Endothelial cell of umbilical vein (primary cell): ENCODE data around the gene TMC1. TPM values are rescaled to one million over a fixed set of nuclear protein-coding genes. Genes with fewer than 3 reads are reported as not detected.

Experiments
- BruUV-seq: library from RNA; stranded (reverse); fragments of 400-500 nt; replicated peaks from 2 replicates; lab custom pipeline; 2021; lab: Mats Ljungman, UMichigan
- CTCF ChIA-PET: fragments of 300-600, 350-600 bp; sonication (Branson Sonifier 250); formaldehyde crosslinking; loops from one replicate; lab custom pipeline; 2021; ENCODE audit warnings: antibody characterized with exemption, inconsistent platforms; lab: Charles Lee
- POLR2A ChIA-PET: fragments of 300-600, 350-600 bp; sonication (Branson Sonifier 250); formaldehyde crosslinking; loops from one replicate; lab custom pipeline; 2021; ENCODE audit warnings: antibody characterized with exemption, inconsistent platforms; lab: Charles Lee
- DNase-seq: peaks from one replicate; pipeline ENCODE4 v3.0.0-alpha.2; 2011; ENCODE audit warnings: low read depth, low spot score
- FAIRE-seq: peaks from 2 replicates; lab custom pipeline; 2011; peaks lifted over from hg19 to GRCh38; lab: Jason Lieb, UNC
- H2AFZ ChIP-seq: 2 replicates; pipeline ENCODE4 v1.6.0; 2012; ENCODE audit warnings: low read depth, low read length, control low read depth, inconsistent platforms
- H3K27ac ChIP-seq: 2 replicates; pipeline ENCODE4 v1.5.1; 2011; ENCODE audit warnings: low read depth, mild to moderate bottlenecking, control low read depth, low read length, moderate library complexity; ENCODE audit not compliant: insufficient read depth
- H3K27me3 ChIP-seq, 2 experiments: 2 replicates each; pipeline versions ENCODE4 v1.6.0 to v1.6.1; 2011; ENCODE audit warnings: low read length in 2 of 2, mixed read lengths in 1 of 2; ENCODE audit not compliant: control insufficient read depth in 2 of 2, insufficient read depth in 2 of 2
- H3K36me3 ChIP-seq, 2 experiments: 2 replicates in 1 of 2; 3 replicates in 1 of 2; pipeline ENCODE4 v1.5.1; 2011; ENCODE audit warnings: low read length in 2 of 2, mild to moderate bottlenecking in 1 of 2, moderate library complexity in 1 of 2; ENCODE audit not compliant: control insufficient read depth in 2 of 2, insufficient read depth in 2 of 2; ENCODE audit errors: extremely low read depth in 1 of 2
- H3K4me1 ChIP-seq: 3 replicates; pipeline ENCODE4 v1.5.1; 2011; ENCODE audit warnings: mild to moderate bottlenecking, low read length; ENCODE audit not compliant: control insufficient read depth, insufficient read depth; ENCODE audit errors: extremely low read depth
- H3K4me2 ChIP-seq: 2 replicates; pipeline ENCODE4 v1.6.1; 2011; ENCODE audit warnings: low read length, control low read depth, mixed read lengths; ENCODE audit not compliant: insufficient read depth
- H3K4me3 ChIP-seq, 3 experiments: fragments of 200-600 bp in 1 of 3; sonication (generic), shearing (Covaris generic) in 1 of 3; replicated peaks in 1 of 3; 2 replicates each; pipeline ENCODE4 v1.5.1; 2011 to 2016; ENCODE audit warnings: control low read depth in 3 of 3, low read length in 3 of 3, mild to moderate bottlenecking in 2 of 3, inconsistent platforms in 1 of 3, low read depth in 1 of 3, moderate library complexity in 1 of 3; ENCODE audit not compliant: insufficient read depth in 1 of 3
- H3K79me2 ChIP-seq: 2 replicates; pipeline ENCODE4 v1.6.0; 2012; ENCODE audit warnings: low read length, inconsistent platforms; ENCODE audit not compliant: control insufficient read depth, insufficient read depth
- H3K9ac ChIP-seq: replicated peaks from 2 replicates; pipeline ENCODE3; 2011; ENCODE audit warnings: low read length, control low read depth; ENCODE audit not compliant: insufficient read depth; ENCODE audit errors: extremely low read depth
- H3K9me1 ChIP-seq: replicated peaks from 3 replicates; pipeline ENCODE4 v1.6.0; 2011; ENCODE audit warnings: mild to moderate bottlenecking, low read length; ENCODE audit not compliant: control insufficient read depth, insufficient read depth; ENCODE audit errors: extremely low read depth
- H3K9me3 ChIP-seq: replicated peaks from 2 replicates; pipeline ENCODE4 v1.5.1; 2012; ENCODE audit warnings: low read length, inconsistent platforms; ENCODE audit not compliant: control insufficient read depth, insufficient read depth
- H4K20me1 ChIP-seq: replicated peaks from 2 replicates; pipeline ENCODE3; 2011; ENCODE audit warnings: mild to moderate bottlenecking, low read length; ENCODE audit not compliant: control insufficient read depth, insufficient read depth; ENCODE audit errors: extremely low read depth
- EZH2 ChIP-seq: IDR thresholded peaks from 2 replicates; pipeline ENCODE4 v1.6.1; 2012; ENCODE audit warnings: borderline replicate concordance, low read depth, mild to moderate bottlenecking, moderate library complexity, low read length, inconsistent platforms; ENCODE audit not compliant: severe bottlenecking
- FOS ChIP-seq: IDR thresholded peaks from 2 replicates; pipeline ENCODE4 v1.6.1; 2011; ENCODE audit warnings: mild to moderate bottlenecking, low read length, moderate library complexity, borderline replicate concordance; ENCODE audit not compliant: insufficient read depth
- GATA2 ChIP-seq: IDR thresholded peaks from 2 replicates; pipeline ENCODE4 v1.7.0; 2011; ENCODE audit warnings: low read depth, mild to moderate bottlenecking, moderate library complexity, mixed read lengths, low read length; ENCODE audit not compliant: insufficient read length, insufficient read depth
- JUN ChIP-seq: IDR thresholded peaks from 2 replicates; pipeline ENCODE4 v1.6.1; 2011; ENCODE audit warnings: borderline replicate concordance, low read depth; ENCODE audit not compliant: insufficient read length, insufficient read depth
- MYC ChIP-seq: IDR thresholded peaks from one replicate; pipeline ENCODE4 v1.6.1; 2011; ENCODE audit warnings: mild to moderate bottlenecking, low read depth, low read length
- POLR2A ChIP-seq: IDR thresholded peaks from 2 replicates; pipeline ENCODE4 v1.6.1; 2012; ENCODE audit warnings: low read depth, mild to moderate bottlenecking, control low read depth, low read length
- POLR2AphosphoS5 ChIP-seq: IDR thresholded peaks from 2 replicates; pipeline ENCODE4 v1.6.1; 2012; ENCODE audit warnings: low read depth, mild to moderate bottlenecking, control low read depth, low read length, moderate library complexity; ENCODE audit not compliant: insufficient read depth
- dilution Hi-C: fragments of 300-500 bp; cut with MboI; formaldehyde crosslinking; loops from one replicate; pipeline ENCODE4 v1.15.0; 2019; ENCODE audit warnings: low sequenced_read_pairs; ENCODE audit not compliant: extremely low pct_ligation_motif_present
- intact Hi-C: fragments of 100-400 bp; cut with micrococcal nuclease; formaldehyde crosslinking; loops from one replicate; pipeline ENCODE4 v1.10.0; 2022
- polyA plus RNA-seq, 4 experiments: library from polyadenylated mRNA; depleted of rRNA in 3 of 4; stranded (reverse) in 3 of 4; unstranded in 1 of 4; fragments of >200 nt; gene quantifications; 2 replicates each; pipeline versions ENCODE4 v1.2.1 to v1.2.3, GENCODE V29; 2011 to 2012; ENCODE audit warnings: missing spikeins in 1 of 4
- total RNA-seq: library from RNA; stranded (reverse); gene quantifications from 2 replicates; pipeline ENCODE4 v1.2.3, GENCODE V29; 2021
- TF ChIP-seq, protein P1 (sequence below), 2 donors: IDR thresholded peaks; 1 replicate in 1 of 2; 2 replicates in 1 of 2; pipeline ENCODE4 v1.5.1; 2011; ENCODE audit warnings: low read length in 2 of 2, mild to moderate bottlenecking in 2 of 2, moderate library complexity in 2 of 2, control low read depth in 1 of 2, inconsistent platforms in 1 of 2, low read depth in 1 of 2; ENCODE audit not compliant: insufficient read depth in 1 of 2; ENCODE audit errors: extremely low read depth in 1 of 2
- TF ChIP-seq, protein P2 (sequence below): IDR thresholded peaks from 2 replicates; pipeline ENCODE4 v1.6.1; 2011; ENCODE audit not compliant: insufficient read depth, insufficient read length

TMC1 gene
- total and polyA plus RNA-seq, 2 donors (not counting 3 experiments of a cell fraction or from before 2014, with no cell fraction given) = 1.5 TPM; not detected in 1

DNA sequence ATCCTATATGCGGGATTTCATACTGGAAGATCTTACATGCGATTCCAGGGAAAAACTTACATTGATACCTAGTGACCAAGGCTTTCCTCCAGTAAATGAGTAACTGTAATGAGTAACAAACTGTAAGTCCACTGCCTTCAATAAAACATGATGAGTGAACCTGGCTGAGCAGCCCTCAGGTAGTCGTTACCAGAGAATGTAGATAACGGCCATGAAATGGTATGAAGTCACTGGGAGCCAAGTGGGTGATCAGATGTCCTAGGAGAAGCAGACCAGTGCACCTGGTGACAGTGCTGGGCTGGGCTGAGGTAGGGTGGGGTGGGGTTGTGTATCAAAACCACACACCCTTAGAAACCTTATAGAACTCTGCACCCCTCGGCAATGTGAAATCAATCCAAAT lies 227.9 kb downstream of the TMC1 start:
- H3K9me3 ChIP-seq = no peaks in the 10 kb centered on the region
- H3K27ac ChIP-seq = no peak overlapping the region
- H3K79me2 ChIP-seq = no peaks in the 10 kb centered on the region
- no peak for FAIRE-seq
- H3K9me1 ChIP-seq = no peaks in the 10 kb centered on the region
- BruUV-seq = no TSS peak
- ChIA-PET POLR2A (no interaction called here), CTCF (no interaction called here)
- H3K4me3 ChIP-seq = no peak overlapping the region
- H3K36me3 ChIP-seq = no peaks in the 10 kb centered on the region
- TF ChIP-seq POLR2AphosphoS5 = no peak
- no peak overlapping the region for H3K9ac ChIP-seq
- no peaks in the 10 kb centered on the region for H3K4me1 ChIP-seq
- dilution Hi-C loops (no loop called here), intact Hi-C loops (no loop called here)
- no peak overlapping the region for H2AFZ ChIP-seq
- no peaks in the 10 kb centered on the region for H4K20me1 ChIP-seq
- no peak overlapping the region for H3K4me2 ChIP-seq
- no peaks in the 10 kb centered on the region for H3K27me3 ChIP-seq
- DNase-seq = no peak

DNA sequence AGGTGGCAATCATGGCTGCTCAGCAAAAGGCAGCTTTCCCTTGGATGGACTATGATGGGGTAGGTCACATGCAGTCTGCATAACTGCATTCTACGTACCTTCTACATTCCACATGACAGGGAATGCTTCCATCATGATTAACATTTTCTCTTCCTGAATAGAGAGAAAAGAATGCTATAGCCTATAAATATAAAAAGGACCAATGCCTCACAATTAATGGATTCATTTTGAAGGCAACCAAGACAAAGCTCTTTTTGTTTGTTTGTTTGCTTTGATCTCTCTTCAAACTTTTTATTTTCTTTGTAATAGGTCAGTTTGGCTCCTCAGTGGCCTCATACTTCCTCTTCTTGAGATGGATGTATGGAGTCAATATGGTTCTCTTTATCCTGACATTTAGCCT lies 230.1 kb downstream of the TMC1 start:
- H3K79me2 ChIP-seq = no peaks in the 10 kb centered on the region

More for the DNA sequence above, 230.1 kb downstream of the TMC1 start:
- intact Hi-C loops (no loop called here), dilution Hi-C loops (no loop called here)
- Histone ChIP-seq H3K27ac (no peak overlapping the region), H3K36me3 (no peaks in the 10 kb centered on the region), H3K9me1 (no peaks in the 10 kb centered on the region), H3K4me1 (no peaks in the 10 kb centered on the region), H3K4me2 (no peak overlapping the region), H3K9ac (no peak overlapping the region), H3K27me3 (no peaks in the 10 kb centered on the region), H2AFZ (no peak overlapping the region), H4K20me1 (no peaks in the 10 kb centered on the region), H3K9me3 (no peaks in the 10 kb centered on the region), H3K4me3 (no peak overlapping the region)
- TF ChIP-seq GATA2 (no peak), POLR2AphosphoS5 (no peak), MYC (no peak), EZH2 (no peak), FOS (no peak), JUN (no peak), POLR2A (no peak)
- TF ChIP-seq, protein P1, sequence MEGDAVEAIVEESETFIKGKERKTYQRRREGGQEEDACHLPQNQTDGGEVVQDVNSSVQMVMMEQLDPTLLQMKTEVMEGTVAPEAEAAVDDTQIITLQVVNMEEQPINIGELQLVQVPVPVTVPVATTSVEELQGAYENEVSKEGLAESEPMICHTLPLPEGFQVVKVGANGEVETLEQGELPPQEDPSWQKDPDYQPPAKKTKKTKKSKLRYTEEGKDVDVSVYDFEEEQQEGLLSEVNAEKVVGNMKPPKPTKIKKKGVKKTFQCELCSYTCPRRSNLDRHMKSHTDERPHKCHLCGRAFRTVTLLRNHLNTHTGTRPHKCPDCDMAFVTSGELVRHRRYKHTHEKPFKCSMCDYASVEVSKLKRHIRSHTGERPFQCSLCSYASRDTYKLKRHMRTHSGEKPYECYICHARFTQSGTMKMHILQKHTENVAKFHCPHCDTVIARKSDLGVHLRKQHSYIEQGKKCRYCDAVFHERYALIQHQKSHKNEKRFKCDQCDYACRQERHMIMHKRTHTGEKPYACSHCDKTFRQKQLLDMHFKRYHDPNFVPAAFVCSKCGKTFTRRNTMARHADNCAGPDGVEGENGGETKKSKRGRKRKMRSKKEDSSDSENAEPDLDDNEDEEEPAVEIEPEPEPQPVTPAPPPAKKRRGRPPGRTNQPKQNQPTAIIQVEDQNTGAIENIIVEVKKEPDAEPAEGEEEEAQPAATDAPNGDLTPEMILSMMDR (IDR thresholded peaks at IDR 0.05; ENCODE audit: extremely low read depth in 1 of 2, insufficient read depth in 1 of 2, low read depth in 1 of 2, low read length in 2 of 2) = no peak
- TF ChIP-seq, protein P2, sequence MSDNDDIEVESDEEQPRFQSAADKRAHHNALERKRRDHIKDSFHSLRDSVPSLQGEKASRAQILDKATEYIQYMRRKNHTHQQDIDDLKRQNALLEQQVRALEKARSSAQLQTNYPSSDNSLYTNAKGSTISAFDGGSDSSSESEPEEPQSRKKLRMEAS = no peak
- CTCF ChIA-PET = interaction anchor here (1.0 to 3.8 kb wide), 4 partner anchors 71 to 472 kb away, joined by 3 to 77 read pairs (median 4); no protein-coding TSS in a partner anchor
- no peak for DNase-seq
- no TSS peak for BruUV-seq
- POLR2A ChIA-PET = no interaction called here
- FAIRE-seq = no peak
